DND-41 (cell line): Measurements from ENCODE around the gene RNF145.

Experiments used
- CTCF ChIP-seq: IDR thresholded peaks from 2 replicates; pipeline ENCODE4 v1.5.1; 2012; ENCODE audit warnings: borderline replicate concordance, low read length, moderate library complexity, mild to moderate bottlenecking; ENCODE audit not compliant: poor library complexity, severe bottlenecking; ENCODE audit errors: extremely low read depth
- EZH2 ChIP-seq: IDR thresholded peaks from 3 replicates; pipeline ENCODE4 v1.6.1; 2012; ENCODE audit warnings: borderline replicate concordance, low read depth, mild to moderate bottlenecking, moderate library complexity, low read length, inconsistent platforms; ENCODE audit not compliant: severe bottlenecking

- TF ChIP-seq CTCF (no peak), EZH2 (no peak)
These were observed 46.2 kb downstream of the RNF145 start for GRCh38 chr5:159163027-159163700.
